HG02571 (cell line): ENCODE data around the gene ICOSLG.
"Not testable (repeated sequence)": the region's sequence is repeated elsewhere in the genome, so short reads cannot be mapped to it uniquely, and the experiment has no call there.

Experiments used
- ATAC-seq: cut with Tn5 transposase; IDR thresholded peaks from one replicate; pipeline ENCODE4 v1.9.1; 2021; ENCODE audit warnings: mild to moderate bottlenecking, moderate library complexity; ENCODE audit not compliant: unreplicated experiment

ICOSLG gene

GRCh38 chr21:44227614-44228013 lies 13.1 kb downstream of the ICOSLG start:
- ATAC-seq, result not testable (repeated sequence)

GRCh38 chr21:44225605-44226004 lies 15.1 kb downstream of the ICOSLG start:
- ATAC-seq, result not testable (repeated sequence)

GRCh38 chr21:44223334-44223733 lies 17.4 kb downstream of the ICOSLG start:
- ATAC-seq, result not testable (repeated sequence)

- ATAC-seq, result not testable (repeated sequence)
Observed at GRCh38 chr21:44220674-44221073, 20.1 kb downstream of the ICOSLG start.

GRCh38 chr21:44218461-44218860 lies 22.3 kb downstream of the ICOSLG start:
- not testable (repeated sequence) for ATAC-seq

- ATAC-seq, result not testable (repeated sequence)
Observed at GRCh38 chr21:44211978-44212377, 28.8 kb downstream of the ICOSLG start.

GRCh38 chr21:44211574-44211973 lies 29.2 kb downstream of the ICOSLG start:
- not testable (repeated sequence) for ATAC-seq

- not testable (repeated sequence) for ATAC-seq
Observed at GRCh38 chr21:44207860-44208646, 32.7 kb downstream of the ICOSLG start.

- ATAC-seq, result not testable (repeated sequence)
Observed at GRCh38 chr21:44206698-44207676, 33.8 kb downstream of the ICOSLG start.

- not testable (repeated sequence) for ATAC-seq
Observed at GRCh38 chr21:44206187-44206586, 34.6 kb downstream of the ICOSLG start.

GRCh38 chr21:44202590-44203299 lies 38.0 kb downstream of the ICOSLG start:
- ATAC-seq, result not testable (repeated sequence)

GRCh38 chr21:44199997-44200396 lies 40.7 kb downstream of the ICOSLG start:
- ATAC-seq, result not testable (repeated sequence)

- no peak for ATAC-seq
Observed at GRCh38 chr21:44199448-44199847, 41.3 kb downstream of the ICOSLG start.

GRCh38 chr21:44197156-44197516 lies 43.6 kb downstream of the ICOSLG start:
- not testable (repeated sequence) for ATAC-seq

GRCh38 chr21:44196212-44197155 lies 44.3 kb downstream of the ICOSLG start:
- ATAC-seq, result not testable (repeated sequence)

- ATAC-seq, result not testable (repeated sequence)
Observed at GRCh38 chr21:44194888-44195287, 45.9 kb downstream of the ICOSLG start.

GRCh38 chr21:44194451-44194850 lies 46.3 kb downstream of the ICOSLG start:
- not testable (repeated sequence) for ATAC-seq

GRCh38 chr21:44193108-44193507 lies 47.6 kb downstream of the ICOSLG start:
- not testable (repeated sequence) for ATAC-seq

GRCh38 chr21:44190349-44191271 lies 50.1 kb downstream of the ICOSLG start:
- not testable (repeated sequence) for ATAC-seq
